Activated T-helper 9 cell treated with anti-CD3 and anti-CD28 coated beads, Interleukin-2, amount 50 U/mL, for 16 hours (primary cell): ENCODE measurements around the gene PRKCA.
"Not testable (repeated sequence)": the region's sequence is repeated elsewhere in the genome, so short reads cannot be mapped to it uniquely, and the experiment has no call there.

Experiments
- DNase-seq: peaks from one replicate; pipeline ENCODE4 v3.0.0-alpha.2; 2020; ENCODE audit warnings: low read depth

The PRKCA gene

DNA sequence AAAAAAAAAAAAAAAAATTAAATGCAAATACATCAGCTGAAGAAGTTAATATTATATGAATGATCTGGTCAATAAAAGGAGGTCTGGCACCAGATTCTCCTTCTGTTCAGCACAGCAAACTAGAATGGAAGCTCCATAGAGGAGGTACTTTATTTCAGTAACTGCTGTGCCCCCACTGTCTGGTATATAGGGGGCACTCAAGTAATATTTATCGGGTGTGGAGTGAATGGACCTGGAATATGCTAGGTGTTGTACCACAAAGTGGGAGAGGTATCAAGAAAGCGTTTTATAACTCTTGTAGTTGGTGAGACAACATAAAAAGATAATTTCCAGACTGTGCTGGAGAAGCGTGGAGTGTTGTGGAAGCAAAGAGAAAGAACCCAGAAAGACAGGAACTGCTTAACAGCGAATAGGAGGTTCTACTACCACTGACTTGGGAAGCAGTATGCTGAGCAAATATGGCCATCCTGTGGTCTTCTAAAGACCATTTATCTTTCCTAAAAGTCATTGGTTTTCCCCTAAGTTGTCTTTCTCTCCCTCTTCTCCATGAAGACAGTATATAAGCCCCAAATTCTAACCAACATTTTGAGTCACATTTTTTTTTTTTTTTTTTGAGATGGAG, 12.2 kb upstream of the PRKCA start:
- no peak for DNase-seq

DNA sequence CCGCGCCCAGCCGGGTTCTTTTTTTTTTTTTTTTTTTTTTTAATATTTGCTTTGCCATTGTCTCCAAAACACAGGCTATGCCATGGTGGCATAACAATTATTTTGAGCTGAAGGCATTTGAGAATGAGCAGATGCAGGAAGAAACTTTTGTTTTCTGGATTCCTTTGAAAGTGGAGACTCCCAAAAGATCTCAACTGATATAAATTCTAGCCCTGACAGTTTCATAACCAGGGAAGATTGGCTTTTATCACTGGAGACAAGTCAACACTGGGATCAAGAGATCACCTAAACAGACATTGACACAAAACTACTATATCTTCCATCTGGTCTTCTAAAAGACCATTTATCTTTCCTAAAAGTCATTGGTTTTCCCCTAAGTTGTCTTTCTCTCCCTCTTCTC, 10.1 kb upstream of the PRKCA start:
- no peak for DNase-seq

DNA sequence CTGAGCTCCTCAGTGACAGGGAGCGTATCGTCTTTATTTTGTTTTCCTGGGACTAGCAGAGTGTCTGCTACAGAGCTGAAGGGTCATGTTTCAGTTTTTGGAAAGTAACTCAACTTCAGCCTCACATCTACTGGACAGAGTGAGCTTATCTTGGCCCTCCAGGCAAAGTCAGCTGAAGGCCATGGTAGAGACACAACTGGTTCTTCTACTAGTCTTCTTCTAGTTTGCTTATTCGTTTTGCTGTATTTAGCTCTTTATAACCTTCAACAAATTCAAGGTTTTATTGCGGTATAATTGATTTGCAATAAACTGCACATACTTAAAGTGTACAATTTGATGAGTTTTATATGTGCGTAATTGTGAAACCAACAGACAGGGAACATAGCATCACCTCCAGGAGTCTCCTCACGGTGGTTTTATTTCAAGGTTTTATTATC, 6.1 kb upstream of the PRKCA start:
- DNase-seq, result no peak

DNA sequence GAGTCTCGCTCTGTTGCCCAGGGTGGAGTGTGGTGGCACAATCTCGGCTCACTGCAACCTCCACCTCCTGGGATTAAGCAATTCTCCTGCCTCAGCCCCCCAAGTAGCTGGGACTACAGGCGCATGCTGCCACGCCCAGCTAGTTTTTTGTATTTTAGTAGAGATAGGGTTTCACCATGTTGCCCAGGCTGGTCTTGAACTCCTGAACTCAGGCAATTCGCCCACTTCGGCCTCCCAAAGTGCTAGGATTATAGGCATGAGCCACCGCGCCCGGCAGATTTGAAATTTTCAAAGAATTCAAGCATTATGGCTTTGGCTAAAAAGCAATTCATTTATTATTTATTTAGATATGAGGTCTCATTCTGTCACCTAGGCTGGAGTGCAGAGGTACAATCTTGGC, 5.0 kb upstream of the PRKCA start:
- not testable (repeated sequence) for DNase-seq

DNA sequence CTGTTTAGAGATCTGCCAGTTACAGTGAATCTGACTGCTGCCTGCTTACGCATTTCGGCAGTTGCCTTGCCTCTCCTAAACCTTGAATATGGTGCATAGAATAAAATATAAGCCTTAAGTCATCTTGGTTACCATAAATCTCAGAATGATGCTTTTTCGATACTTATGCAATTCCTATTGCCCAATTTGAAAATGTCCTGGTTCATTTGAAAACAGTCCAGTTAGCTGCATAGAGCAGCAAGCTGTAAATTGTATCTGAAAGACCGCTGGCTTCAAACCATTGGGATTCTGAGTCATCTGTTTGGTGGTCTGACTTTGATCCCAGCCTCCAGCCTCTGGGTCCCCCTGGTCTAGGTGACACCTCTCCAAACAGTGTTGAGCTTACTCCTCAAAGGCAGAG, 2.7 kb upstream of the PRKCA start:
- no peak for DNase-seq

DNA sequence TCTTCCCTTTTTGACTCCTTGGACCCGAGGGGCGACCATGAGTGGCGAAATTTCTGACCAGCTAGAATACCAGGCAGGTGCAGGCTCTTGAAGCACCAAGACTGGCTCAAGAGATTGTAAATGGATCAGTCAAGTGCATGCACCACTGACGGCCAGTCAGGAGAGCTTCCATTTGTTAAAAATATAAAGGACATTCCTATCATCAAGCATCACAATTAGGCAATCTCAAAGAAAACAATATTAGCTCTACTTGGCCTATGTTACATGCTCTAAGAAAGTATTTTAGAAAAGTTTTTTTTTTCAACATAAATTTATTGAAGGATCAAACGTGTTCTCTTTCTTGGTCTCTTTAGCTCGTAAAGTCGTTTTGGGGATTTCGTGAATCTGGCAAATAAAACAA, 1.5 kb upstream of the PRKCA start:
- DNase-seq, result no peak

DNA sequence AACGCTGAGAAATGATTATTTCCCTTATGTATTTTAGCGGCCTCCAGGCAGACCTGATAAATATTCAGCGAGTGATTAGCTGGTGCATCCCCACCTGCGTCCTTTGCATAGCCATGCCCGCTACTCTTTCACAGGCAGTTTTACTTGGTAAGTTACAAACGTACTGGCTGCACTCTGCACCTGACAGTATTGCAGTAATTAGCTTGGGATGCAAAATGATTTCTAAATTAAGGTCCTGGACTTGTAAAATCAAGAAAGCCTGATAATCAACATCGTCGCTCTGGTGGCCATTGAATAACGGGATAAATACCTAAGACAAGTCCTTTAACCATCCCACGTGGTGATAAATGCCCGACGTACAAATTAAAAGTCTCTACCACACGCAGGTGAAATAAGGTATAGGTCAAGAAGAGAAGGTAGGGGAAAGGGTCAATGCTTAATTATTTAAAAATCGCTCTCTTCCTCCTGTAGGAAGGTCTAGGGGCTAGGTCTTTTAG, 998 bp upstream of the PRKCA start:
- no peak for DNase-seq

DNA sequence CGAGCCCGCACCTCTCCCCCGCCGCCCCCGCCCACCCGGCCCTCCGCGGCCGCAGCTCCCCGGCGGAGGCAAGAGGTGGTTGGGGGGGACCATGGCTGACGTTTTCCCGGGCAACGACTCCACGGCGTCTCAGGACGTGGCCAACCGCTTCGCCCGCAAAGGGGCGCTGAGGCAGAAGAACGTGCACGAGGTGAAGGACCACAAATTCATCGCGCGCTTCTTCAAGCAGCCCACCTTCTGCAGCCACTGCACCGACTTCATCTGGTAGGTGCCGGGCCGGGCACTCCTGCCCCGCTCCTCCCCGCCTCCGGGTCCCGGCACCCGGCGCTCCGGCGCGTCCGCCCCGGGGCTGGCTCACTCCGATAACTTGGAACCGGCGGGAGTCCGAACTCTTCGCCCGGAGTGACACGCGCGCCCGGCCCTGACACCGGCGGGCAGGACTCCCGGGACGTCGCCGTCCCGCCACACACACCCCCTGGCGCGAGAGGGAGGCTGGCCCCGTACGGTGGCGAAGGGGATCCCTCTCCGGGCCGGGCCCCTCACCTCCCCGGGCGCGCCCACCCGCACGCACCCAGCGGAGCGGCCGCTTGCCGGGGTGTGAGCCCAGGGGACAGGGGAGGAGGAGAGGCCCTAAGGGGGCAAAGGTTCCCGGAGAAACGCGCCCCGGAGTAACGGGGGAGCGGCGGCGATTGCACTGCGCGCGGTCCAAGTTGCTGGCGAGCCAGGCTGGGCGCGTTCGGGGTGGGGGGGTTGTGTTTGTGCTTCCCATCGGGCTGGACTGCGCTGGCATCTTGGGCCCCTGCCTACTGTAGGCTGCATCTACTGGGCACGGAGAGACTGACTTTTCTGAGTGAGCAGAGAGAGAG, 581 bp downstream of the PRKCA start:
- DNase-seq, result peak; percentile 31

DNA sequence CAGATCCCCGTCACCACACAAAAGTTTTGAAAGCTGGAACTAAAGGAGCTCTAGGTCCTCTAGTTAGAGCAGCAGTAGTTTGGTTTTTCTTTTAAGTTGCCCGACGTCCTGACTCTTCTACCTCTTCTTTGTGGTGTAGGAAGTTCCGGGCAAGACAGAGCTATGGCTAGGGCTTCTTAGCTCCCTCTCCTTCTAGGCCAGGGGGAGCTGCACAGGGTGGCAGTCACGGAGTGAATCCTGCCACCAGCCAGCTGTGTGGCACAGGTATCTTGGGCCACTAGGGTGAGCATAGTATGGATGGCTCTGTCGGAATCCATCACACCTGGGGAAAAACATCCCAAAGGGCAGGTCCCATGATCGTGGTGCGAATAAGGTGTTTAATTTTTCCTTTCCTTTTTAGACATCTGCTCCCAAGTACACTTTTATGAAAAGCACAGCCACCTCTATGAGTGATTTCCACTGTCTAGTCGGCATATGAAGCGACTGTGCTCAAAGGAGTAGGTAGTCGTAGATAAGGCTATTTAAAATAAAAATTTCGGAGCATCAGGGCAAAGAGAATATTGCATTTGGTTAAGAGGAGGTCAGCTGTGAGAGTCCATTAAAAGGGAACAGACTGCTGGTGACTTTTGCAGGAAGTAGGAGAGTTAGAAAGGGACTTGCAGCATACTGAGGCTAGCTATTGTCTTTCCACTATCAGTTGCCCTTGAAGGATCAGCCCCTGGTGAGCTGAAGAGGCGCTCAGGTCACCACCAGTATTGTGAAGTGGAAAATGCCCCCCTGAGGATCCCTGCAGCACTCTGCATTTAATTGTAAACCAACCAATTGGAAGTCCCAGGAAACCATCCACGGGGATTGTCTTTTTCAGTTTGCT, 2.1 kb downstream of the PRKCA start:
- DNase-seq, result peak; percentile 3

DNA sequence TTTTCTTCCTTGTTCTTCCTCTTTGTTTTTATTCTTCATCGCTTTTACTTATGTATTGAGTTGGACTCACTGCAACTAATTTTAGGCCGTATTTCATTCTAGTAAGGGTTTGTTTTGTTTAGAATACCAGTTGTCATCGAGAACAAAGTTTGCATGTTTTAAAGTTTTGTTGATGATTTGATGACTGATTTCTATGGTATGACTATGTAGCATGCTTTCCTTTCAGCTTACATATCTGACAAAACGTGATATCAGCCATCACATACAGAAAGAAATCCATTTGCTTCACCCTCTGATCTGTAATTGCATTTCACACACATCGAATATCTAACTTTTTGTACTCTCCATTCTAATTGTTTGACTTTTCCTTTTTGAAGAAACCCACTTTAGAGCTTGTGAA, 4.0 kb downstream of the PRKCA start:
- no peak for DNase-seq

DNA sequence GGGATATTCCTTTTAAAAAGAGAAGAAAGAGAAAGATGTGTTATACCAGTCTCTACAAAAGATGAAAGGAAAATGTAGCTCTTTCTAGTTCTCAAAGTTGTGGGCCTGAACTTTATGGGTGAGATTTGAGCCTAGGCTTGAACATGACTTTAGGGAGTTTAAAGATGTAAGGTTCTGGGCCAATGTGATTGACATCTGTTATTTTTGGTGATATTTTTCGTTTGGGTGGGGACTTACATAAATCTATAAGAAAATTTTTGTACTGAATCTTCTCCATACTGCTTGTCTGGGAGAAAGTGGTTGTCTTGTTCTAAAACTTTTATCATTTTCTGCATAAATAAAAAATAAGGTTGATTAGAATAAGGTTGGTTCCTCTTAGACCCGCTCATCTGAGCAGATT, 4.8 kb downstream of the PRKCA start:
- no peak for DNase-seq

DNA sequence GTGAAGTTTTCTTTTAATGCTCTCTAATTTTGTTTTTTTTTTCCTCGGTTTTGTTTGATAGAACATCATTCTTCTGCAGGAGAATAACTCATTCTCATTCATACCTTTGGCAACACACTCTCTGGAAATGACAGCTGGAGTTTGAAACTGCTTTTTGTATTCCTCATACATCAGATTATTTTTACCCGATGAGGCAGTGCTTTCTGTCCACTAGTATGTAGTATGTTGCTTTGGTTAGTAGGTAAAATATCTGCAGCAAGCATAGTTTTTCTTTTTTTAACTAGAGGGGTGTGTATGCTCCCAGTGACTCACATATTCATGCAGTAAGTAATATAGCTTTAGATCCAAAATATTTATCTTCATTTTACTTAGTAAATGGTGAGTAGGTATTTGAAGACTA, 6.4 kb downstream of the PRKCA start:
- DNase-seq, result no peak

DNA sequence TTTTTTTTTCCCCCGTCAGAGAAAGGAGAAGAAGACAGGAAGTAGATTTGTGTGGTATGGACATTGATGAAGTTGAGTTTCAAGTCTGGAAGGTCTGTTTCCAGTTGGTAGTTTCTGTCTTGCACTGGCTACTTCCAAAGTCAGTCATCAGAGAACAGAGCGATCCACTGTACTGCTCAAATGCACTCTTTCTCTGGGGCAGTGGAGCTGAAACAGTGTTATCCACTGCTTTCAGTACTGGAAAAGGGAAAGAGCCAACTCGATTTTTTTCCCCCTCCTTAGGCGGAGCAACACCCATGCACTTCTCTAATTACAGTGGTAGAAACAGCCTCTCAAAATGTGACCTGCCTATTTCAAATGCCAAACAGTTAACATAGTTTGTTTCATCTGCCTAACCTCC, 7.4 kb downstream of the PRKCA start:
- no peak for DNase-seq

DNA sequence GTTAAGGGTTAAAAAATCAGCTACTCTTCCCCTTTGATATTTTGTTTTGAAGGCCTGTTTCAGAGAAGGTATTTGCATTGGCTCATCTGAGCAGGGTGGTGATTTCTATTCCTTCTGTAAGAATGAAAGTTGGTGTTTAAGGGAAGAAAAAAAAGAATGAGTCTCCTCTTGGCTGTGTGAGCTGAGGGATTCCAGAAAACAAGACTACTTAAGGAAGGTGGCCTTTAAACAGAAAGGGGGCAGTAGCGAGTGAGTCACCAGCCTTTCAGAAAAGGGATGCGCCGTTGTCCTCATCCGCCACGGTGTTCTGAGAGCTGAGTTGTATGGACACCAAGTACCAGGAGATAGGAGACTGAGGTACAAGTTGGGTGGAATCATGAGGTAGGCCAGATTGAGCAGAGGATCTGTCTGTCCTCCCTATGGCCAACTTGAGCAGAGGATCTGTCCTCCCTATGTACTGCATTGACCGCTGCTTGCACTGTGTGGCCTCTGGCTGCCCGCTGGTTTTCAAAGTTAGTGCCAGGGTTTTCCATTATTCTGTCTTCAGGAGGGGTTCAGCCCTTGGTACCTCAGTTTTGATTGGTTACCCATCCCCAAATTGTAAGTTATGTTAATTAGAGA, 8.2 kb downstream of the PRKCA start:
- no peak for DNase-seq

DNA sequence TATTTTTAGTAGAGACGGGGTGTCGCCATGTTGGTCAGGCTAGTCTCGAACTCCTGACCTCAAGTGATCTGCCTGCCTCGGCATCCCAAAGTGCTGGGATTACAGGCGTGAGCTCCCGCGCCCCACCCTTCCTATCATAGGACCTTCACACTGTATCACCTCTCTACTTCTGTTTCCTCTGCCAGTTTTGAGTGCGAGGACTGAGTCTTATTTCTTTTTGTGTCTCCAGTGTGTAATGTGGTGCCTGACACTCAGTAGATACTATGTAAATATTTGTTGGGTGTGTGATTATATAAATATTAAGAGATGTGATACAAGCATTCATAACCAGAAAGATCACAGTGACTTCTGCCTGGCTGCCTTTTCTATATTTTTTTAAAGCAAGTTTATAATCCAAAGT, 10.5 kb downstream of the PRKCA start:
- no peak for DNase-seq

DNA sequence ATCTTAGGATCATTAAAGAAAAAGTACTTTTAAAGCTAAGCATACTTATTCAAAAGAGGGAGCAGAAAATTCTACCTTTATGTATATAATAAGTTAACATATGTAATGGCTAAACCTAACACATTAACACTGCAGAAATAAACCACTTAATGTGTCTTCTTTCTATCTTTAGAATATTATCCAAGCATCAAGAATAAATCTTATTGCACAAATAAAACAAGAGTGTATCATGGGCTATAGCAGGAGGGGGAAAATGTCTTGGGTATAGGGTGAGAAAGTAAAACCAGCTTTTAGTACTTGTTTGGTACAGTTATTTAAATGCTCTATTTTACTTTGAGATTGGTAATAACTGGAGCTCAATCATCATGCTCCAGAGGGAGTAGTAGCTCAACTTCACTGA, 10.9 kb downstream of the PRKCA start:
- DNase-seq, result no peak

DNA sequence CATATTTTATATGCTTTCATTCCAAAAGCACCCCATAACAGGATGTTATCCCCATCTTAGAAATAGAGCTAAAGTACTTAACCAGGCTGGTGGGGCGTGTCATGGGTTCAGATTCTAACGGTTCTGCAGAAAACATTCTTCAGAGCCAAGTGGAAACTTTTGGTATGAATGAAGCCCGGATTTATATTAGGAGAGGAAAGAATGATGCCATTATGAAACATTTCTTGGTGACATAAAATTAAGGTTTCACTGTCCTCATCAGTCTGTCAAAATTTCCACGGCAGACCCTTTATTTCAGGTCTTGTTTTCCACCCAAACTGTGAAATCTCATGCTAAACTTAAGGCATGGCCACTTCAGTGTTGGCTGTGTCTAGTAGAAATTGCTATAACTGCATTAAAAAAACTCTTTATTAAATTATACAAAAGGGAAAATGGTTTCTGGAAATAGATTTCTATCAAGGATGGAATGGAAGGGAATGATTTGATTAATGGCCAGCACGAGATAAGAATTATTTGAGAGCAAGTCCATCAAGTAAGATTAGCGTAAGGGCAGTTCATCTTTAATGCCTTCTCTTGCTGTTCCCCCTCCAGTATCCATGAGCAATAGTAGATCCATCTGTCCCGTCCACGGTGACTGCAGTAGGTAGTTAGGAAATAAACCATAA, 11.7 kb downstream of the PRKCA start:
- peak; percentile 5 for DNase-seq

DNA sequence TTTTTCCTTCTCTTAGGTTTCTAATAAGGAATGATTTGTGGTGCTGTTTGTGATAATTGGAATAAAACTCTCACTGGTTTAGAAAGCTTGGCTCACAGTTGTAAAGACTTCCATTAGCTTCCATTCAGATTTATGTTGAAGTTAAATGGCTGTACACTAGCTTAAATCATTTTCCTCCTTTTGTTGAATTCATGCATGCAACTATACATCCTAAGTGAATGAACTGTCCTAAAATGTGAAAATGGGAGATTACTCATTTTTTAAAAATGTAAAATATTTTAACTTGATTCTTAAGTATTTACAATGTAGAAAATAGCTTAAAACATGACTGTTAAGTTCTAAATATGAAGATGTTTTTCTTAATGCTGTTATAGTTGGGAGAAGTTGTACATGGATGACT, 15.2 kb downstream of the PRKCA start:
- no peak for DNase-seq

DNA sequence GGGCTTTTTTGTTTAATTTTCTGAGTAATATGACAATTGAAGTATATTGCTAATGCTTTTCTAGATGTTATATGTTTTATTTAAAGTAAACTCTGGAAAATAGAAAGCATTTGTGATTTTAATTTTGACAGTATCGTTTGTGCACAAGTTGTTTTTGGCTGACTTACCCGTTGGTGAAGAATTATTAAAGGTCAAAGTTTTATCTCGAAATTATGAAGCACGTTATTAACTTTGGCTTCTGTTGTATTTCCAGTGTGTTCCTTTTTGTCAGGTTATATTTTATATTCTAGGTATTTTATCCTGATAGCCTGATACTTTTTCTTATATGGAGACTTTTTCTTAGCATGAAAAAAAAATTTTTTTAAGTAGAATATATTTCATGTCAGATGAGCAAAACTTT, 16.8 kb downstream of the PRKCA start:
- no peak for DNase-seq

DNA sequence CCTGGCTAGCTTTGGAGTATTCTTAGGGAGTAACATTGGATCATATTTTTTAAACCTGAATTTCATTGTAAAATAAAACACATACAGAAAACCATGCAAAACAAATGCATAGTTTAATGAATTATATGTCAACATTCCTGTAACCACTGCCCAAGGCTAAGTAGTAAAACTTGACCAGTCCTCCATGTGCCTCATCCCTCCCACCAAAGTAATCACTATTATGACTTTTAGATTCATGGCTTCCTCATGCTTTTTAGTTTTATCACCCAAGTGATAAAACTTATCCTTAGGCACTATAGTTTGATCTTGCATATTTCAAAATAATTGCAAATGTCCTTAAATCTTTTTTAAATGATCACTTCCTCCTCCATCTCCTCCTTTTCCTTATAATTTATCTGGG, 20.4 kb downstream of the PRKCA start:
- no peak for DNase-seq

DNA sequence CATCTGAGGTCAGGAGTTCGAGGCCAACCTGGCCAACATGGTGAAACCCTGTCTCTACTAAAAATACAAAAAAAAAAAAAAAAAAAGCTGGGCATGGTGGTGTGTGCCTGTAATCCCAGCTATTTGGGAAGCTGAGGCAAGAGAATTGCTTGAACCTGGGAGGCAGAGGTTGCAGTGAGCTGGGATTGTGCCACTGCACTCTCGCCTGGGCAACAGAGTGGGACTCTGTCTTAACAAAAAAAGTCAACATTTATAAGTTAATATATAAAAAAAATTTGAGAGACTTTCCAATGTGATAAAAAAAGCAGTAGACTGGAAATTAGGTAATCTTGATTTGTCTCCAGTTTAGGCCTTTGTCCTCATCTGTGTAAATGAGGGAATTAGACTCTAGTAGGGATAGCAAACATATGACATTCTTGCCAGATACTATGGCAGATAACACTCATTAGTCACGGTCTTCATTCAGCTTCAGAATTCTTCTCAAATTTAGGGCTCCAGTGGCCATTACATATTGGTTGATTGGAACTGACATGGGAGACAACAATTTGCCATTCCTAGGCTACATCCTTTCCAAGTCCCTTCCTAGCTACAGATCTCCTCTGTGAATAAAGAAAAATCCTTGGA, 22.1 kb downstream of the PRKCA start:
- not testable (repeated sequence) for DNase-seq
